Tibial nerve (tissue), 4 donors: ENCODE results near the gene MIGA1. TPM values are rescaled to one million over a fixed set of nuclear protein-coding genes. Genes with fewer than 3 reads are reported as not detected.

ENCODE experiments used
- DNase-seq, 2 donors: peaks; one replicate each; pipeline ENCODE4 v3.0.0-alpha.2; 2019; ENCODE audit warnings: low spot score in 2 of 2
- H3K27ac ChIP-seq, 4 donors: fragments of 200-600 bp; sonication (generic) in 3 of 4; one replicate each; pipeline ENCODE4 v1.5.1; 2017 to 2019; ENCODE audit warnings: mild to moderate bottlenecking in 1 of 4
- H3K27me3 ChIP-seq, 2 donors: fragments of 200-600 bp; sonication (generic) in 1 of 2; one replicate each; pipeline versions ENCODE4 v1.5.1 to v1.6.0; 2017 to 2019
- H3K36me3 ChIP-seq, 3 donors: fragments of 200-600 bp; sonication (generic); one replicate each; pipeline ENCODE4 v1.5.1; 2018 to 2019
- H3K4me1 ChIP-seq, 4 donors: fragments of 200-600 bp; sonication (generic) in 3 of 4; one replicate each; pipeline ENCODE4 v1.5.1; 2017 to 2019
- H3K4me3 ChIP-seq, 4 donors: fragments of 200-600 bp; sonication (generic) in 3 of 4; one replicate each; pipeline ENCODE4 v1.5.1; 2017 to 2019; ENCODE audit warnings: mild to moderate bottlenecking in 1 of 4, moderate library complexity in 1 of 4
- H3K9me3 ChIP-seq, 4 donors: fragments of 200-600 bp; sonication (generic) in 3 of 4; one replicate each; pipeline ENCODE4 v1.5.1; 2017 to 2019
- EP300 ChIP-seq, 2 donors: sonication (generic); formaldehyde crosslinking; IDR thresholded peaks; one replicate each; pipeline ENCODE4 v1.6.1; 2017; ENCODE audit warnings: antibody characterized with exemption in 2 of 2, mild to moderate bottlenecking in 1 of 2
- POLR2A ChIP-seq, 2 donors: fragments of 450-650 bp; IDR thresholded peaks; one replicate each; pipeline ENCODE4 v1.6.1; 2017; ENCODE audit warnings: antibody characterized with exemption in 2 of 2, mild to moderate bottlenecking in 2 of 2, moderate library complexity in 2 of 2
- WGBS, 2 donors: methylation state at CpG; one replicate each; pipeline ENCODE4 v1.1.5; 2018; 5-methylcytosine and 5-hydroxymethylcytosine counted together
- total RNA-seq, 4 donors: library from RNA; depleted of rRNA; stranded (reverse); fragments of >200 nt; gene quantifications; one replicate each; pipeline ENCODE4 v1.1.0, GENCODE V29; 2016
- TF ChIP-seq, protein P1 (sequence below), 5 experiments: fragments of 200-600 bp in 3 of 5; fragments of 450-650 bp in 2 of 5; sonication (generic) in 3 of 5; IDR thresholded peaks; one replicate each; pipeline ENCODE4 v1.5.1; 2016 to 2019; ENCODE audit warnings: antibody characterized with exemption in 5 of 5, mild to moderate bottlenecking in 3 of 5, moderate library complexity in 2 of 5

Gene MIGA1
- total RNA-seq, 4 donors from 2014 or later = 14.7 to 27.8 (median 21.2) TPM

DNA sequence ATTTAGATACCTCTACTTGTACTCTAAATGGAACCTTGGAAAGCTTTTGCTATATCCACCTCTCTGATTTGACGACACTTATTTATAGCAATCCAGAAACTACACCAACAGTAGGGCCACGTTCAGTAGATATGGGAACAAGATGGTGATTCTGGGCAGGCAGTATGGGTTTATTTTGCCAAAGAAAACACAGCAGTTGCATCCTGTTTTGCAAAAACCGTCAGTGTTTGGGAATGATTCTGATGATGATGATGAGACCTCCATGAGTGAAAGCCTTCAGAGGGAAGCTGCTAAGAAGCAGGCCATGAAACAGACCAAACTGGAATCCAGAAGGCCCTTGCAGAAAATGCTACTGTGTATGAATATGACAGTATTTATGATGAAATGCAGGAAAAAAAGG lies 67.5 kb downstream of the MIGA1 start:
- Histone ChIP-seq H3K36me3 (peaks cover 0 to 19% (median 0%) of the 10 kb centered on the region in 3 donors), H3K9me3 (no peaks in the 10 kb centered on the region), H3K4me3 (no peak overlapping the region), H3K27ac (no peak overlapping the region), H3K4me1 (peaks cover 0 to 5% (median 0%) of the 10 kb centered on the region in 4 donors), H3K27me3 (no peaks in the 10 kb centered on the region)
- no peak for DNase-seq
- WGBS, 2 donors = 46 to 53% methylated on average over 3 of the region's 3 CpGs
- TF ChIP-seq, protein P1, sequence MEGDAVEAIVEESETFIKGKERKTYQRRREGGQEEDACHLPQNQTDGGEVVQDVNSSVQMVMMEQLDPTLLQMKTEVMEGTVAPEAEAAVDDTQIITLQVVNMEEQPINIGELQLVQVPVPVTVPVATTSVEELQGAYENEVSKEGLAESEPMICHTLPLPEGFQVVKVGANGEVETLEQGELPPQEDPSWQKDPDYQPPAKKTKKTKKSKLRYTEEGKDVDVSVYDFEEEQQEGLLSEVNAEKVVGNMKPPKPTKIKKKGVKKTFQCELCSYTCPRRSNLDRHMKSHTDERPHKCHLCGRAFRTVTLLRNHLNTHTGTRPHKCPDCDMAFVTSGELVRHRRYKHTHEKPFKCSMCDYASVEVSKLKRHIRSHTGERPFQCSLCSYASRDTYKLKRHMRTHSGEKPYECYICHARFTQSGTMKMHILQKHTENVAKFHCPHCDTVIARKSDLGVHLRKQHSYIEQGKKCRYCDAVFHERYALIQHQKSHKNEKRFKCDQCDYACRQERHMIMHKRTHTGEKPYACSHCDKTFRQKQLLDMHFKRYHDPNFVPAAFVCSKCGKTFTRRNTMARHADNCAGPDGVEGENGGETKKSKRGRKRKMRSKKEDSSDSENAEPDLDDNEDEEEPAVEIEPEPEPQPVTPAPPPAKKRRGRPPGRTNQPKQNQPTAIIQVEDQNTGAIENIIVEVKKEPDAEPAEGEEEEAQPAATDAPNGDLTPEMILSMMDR (IDR thresholded peaks at IDR 0.05) = no peak
- TF ChIP-seq POLR2A (IDR thresholded peaks at IDR 0.05) (no peak), EP300 (IDR thresholded peaks at IDR 0.05) (no peak)

DNA sequence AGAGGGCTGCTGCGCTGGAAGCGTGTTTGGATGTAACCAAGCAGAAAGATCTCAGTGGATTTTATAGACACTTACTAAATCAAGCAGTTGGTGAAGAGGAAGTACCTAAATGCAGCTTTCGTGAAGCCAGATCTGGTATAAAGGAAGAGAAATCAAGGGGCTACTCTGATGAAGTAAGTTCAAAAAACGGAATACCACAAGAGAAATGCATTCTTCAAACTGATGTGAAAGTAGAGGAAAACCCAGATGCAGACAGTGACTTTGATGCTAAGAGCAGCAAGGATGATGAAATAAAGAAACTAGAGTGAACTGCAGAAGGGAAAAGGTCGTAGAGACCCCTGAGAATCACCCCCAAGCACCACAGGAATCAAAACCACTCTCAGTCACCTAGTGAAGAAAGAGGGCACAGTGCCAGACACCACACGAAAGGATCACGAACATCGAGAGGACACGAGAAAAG lies 68.2 kb downstream of the MIGA1 start:
- TF ChIP-seq POLR2A (IDR thresholded peaks at IDR 0.05) = no peak
- no peak for TF ChIP-seq EP300 (IDR thresholded peaks at IDR 0.05)
- TF ChIP-seq, protein P1 (IDR thresholded peaks at IDR 0.05) = no peak
- Histone ChIP-seq H3K27ac (no peak overlapping the region), H3K9me3 (no peaks in the 10 kb centered on the region), H3K4me1 (peaks cover 0 to 5% (median 0%) of the 10 kb centered on the region in 4 donors), H3K36me3 (peaks cover 0 to 19% (median 0%) of the 10 kb centered on the region in 3 donors), H3K27me3 (no peaks in the 10 kb centered on the region), H3K4me3 (no peak overlapping the region)
- WGBS, 2 donors = 77 to 81% methylated on average over 9 of the region's 9 CpGs
- no peak for DNase-seq

DNA sequence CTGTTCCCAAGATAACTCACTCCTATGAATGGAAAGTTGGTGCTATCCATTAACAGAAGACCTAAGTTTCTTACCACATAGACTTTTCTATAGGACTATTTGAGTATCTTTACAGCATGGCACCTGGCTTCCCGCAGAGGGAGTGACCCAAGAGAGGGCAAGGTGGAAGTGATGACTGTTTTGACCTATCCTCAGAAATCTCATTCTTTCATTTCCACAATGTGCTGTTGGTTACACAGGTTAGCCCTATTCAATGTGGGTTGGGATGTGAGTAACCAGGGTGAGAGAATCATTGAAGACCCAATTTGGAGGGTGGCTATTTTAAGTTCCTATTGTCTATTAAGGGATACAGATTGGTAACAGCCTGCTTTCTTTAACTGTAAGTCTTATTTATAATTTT lies 70.6 kb downstream of the MIGA1 start:
- no peak overlapping the region for H3K27ac ChIP-seq
- H3K36me3 ChIP-seq = peaks cover 0 to 22% (median 0%) of the 10 kb centered on the region in 3 donors
- DNase-seq = no peak
- H3K4me3 ChIP-seq = no peak overlapping the region
- TF ChIP-seq POLR2A (IDR thresholded peaks at IDR 0.05) (no peak), EP300 (IDR thresholded peaks at IDR 0.05) (no peak)
- TF ChIP-seq, protein P1 (IDR thresholded peaks at IDR 0.05) = no peak
- WGBS, 2 donors = 95 to 97% methylated on average over 1 of the region's 1 CpG
- peaks cover 0 to 5% (median 0%) of the 10 kb centered on the region in 4 donors for H3K4me1 ChIP-seq
- no peaks in the 10 kb centered on the region for H3K27me3 ChIP-seq
- H3K9me3 ChIP-seq = peaks cover 0 to 10% (median 0%) of the 10 kb centered on the region in 4 donors

DNA sequence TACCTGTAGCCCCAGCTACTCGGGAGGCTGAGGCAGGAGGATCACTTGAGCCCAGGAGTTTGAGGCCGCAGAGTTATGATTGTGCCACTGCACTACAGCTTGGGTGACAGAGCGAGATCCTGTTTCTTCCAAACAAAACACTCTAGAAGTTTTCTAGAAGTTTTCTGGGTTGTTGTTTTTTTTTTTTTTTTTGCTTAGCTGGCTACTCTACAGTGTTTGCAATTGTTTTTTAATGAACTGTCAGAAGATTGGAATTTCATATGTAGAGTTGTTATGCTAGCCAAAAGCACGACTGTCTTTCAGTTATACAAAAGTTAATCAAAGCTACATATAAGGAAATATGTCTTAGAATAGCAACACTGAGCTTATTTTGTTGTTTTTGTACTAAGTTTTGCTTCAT lies 78.1 kb downstream of the MIGA1 start:
- Histone ChIP-seq H3K27ac (no peak overlapping the region), H3K27me3 (no peaks in the 10 kb centered on the region), H3K36me3 (peaks cover 0 to 44% (median 2%) of the 10 kb centered on the region in 3 donors), H3K4me1 (peaks cover 0 to 4% (median 0%) of the 10 kb centered on the region in 4 donors), H3K9me3 (peaks cover 0 to 31% (median 0%) of the 10 kb centered on the region in 4 donors), H3K4me3 (no peak overlapping the region)
- no peak for DNase-seq
- WGBS, 2 donors = 65 to 73% methylated on average over 4 of the region's 4 CpGs
- TF ChIP-seq POLR2A (IDR thresholded peaks at IDR 0.05) = no peak
- TF ChIP-seq EP300 (IDR thresholded peaks at IDR 0.05) = no peak
- TF ChIP-seq, protein P1 (IDR thresholded peaks at IDR 0.05) = no peak

DNA sequence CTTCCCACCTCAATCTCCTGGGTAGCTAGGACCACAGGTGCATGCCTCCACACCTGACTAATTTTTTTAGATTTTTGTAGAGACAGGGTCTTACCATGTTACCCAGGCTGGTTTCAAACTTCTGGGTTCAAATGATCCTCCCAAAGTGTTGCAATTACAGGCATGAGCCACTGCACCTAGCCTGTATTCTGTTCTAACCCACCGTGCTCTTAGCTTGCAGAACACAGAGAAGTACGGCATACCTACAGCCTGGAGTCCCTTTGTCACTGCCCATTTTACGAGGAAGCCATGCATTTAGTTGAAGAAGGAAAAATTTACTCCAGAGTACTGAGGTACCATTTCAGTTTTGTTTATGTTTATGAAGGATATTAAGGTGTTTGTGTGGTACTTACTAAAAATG lies 79.3 kb downstream of the MIGA1 start:
- Histone ChIP-seq H3K4me3 (no peak overlapping the region), H3K27me3 (no peaks in the 10 kb centered on the region), H3K36me3 (peaks cover 0 to 43% (median 2%) of the 10 kb centered on the region in 3 donors), H3K9me3 (peaks cover 0 to 31% (median 0%) of the 10 kb centered on the region in 4 donors), H3K4me1 (peaks cover 0 to 4% (median 0%) of the 10 kb centered on the region in 4 donors), H3K27ac (no peak overlapping the region)
- WGBS, 2 donors = 89 to 94% methylated on average over 3 of the region's 3 CpGs
- DNase-seq = no peak
- TF ChIP-seq POLR2A (IDR thresholded peaks at IDR 0.05) = no peak
- TF ChIP-seq, protein P1 (IDR thresholded peaks at IDR 0.05) = no peak
- no peak for TF ChIP-seq EP300 (IDR thresholded peaks at IDR 0.05)
